IMR-90 (cell line): Measurements from ENCODE around the gene BLOC1S2.

Source experiments
- FOS ChIP-seq: fragments of 150-350 bp; IDR thresholded peaks from 2 replicates; pipeline ENCODE4 v1.6.1; 2016; ENCODE audit warnings: low read depth, low read length
- MAFK ChIP-seq: IDR thresholded peaks from 2 replicates; pipeline ENCODE4 v1.6.1; 2012; ENCODE audit warnings: low read depth, low read length, improper control_type of control experiment
- MXI1 ChIP-seq: IDR thresholded peaks from 2 replicates; pipeline ENCODE4 v1.6.1; 2012; ENCODE audit warnings: low read depth, mild to moderate bottlenecking, low read length, moderate library complexity, borderline replicate concordance
- POLR2A ChIP-seq: IDR thresholded peaks from 2 replicates; pipeline ENCODE4 v1.6.1; 2012; ENCODE audit warnings: mild to moderate bottlenecking, low read depth, low read length
- RCOR1 ChIP-seq: IDR thresholded peaks from 2 replicates; pipeline ENCODE4 v1.6.1; 2012; ENCODE audit warnings: mild to moderate bottlenecking, low read length, improper control_type of control experiment; ENCODE audit not compliant: insufficient replicate concordance
- RFX5 ChIP-seq: IDR thresholded peaks from 2 replicates; pipeline ENCODE4 v1.8.0; 2012; ENCODE audit warnings: low read depth, mild to moderate bottlenecking, low read length, moderate library complexity
- TF ChIP-seq, protein P1 (sequence below): conservative IDR thresholded peaks from 2 replicates; pipeline ENCODE4 v1.5.1; 2012; ENCODE audit warnings: mild to moderate bottlenecking, low read depth, low read length, improper control_type of control experiment

- TF ChIP-seq, protein P1, sequence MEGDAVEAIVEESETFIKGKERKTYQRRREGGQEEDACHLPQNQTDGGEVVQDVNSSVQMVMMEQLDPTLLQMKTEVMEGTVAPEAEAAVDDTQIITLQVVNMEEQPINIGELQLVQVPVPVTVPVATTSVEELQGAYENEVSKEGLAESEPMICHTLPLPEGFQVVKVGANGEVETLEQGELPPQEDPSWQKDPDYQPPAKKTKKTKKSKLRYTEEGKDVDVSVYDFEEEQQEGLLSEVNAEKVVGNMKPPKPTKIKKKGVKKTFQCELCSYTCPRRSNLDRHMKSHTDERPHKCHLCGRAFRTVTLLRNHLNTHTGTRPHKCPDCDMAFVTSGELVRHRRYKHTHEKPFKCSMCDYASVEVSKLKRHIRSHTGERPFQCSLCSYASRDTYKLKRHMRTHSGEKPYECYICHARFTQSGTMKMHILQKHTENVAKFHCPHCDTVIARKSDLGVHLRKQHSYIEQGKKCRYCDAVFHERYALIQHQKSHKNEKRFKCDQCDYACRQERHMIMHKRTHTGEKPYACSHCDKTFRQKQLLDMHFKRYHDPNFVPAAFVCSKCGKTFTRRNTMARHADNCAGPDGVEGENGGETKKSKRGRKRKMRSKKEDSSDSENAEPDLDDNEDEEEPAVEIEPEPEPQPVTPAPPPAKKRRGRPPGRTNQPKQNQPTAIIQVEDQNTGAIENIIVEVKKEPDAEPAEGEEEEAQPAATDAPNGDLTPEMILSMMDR = no peak
- TF ChIP-seq RFX5 = no peak
- TF ChIP-seq MXI1 = no peak
- no peak for TF ChIP-seq POLR2A
- TF ChIP-seq MAFK = no peak
- 0 out of 2 replicates have a peak, but pooled peaks have one; percentile 4 for TF ChIP-seq FOS
- no peak for TF ChIP-seq RCOR1
Measured at GRCh38 chr10:100307684-100308083, 21.2 kb upstream of the BLOC1S2 start.
